ENCODE results near the gene MORC4.
A peak's percentile ranks its signal among the peaks of the same experiment; 100 is the strongest.

Gene MORC4

DNA sequence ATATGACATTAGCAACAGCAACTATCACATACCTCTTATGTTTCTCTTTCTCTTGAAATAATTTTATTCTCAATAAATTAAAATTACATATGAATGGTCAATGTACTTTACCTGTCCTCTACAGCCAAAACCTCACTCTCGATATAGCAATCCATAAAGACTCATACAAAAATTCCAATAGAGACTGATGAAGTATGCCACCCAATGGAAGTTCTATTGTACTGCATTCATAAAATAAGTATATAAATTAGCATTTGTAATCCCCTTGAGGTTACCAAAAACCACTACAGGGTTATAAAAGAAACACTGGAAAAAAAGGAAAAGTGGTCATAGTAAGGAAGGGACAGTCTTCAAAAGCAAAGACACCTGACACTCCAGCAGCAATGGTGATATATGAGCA lies 47.0 kb downstream of the MORC4 start:
- Histone ChIP-seq H3K36me3 (replicated peaks; ENCODE audit: low read depth, low read length) (no peaks in the 10 kb centered on the region), H3K4me1 (ENCODE audit: low read length) (peaks cover 19% of the 10 kb centered on the region), H3K4me3 (ENCODE audit: low read length) (no peak overlapping the region), H3K79me2 (ENCODE audit: low read length) (no peaks in the 10 kb centered on the region), H3K4me2 (ENCODE audit: low read length) (no peak overlapping the region), H3K27ac (ENCODE audit: low read length) (no peak overlapping the region), H3K9me3 (ENCODE audit: insufficient read depth, low read length) (no peaks in the 10 kb centered on the region), H3K27me3 (ENCODE audit: low read depth, low read length) (no peaks in the 10 kb centered on the region), H4K20me1 (ENCODE audit: insufficient read depth, low read length) (no peaks in the 10 kb centered on the region), H3K9ac (ENCODE audit: low read length) (no peak overlapping the region), H2AFZ (ENCODE audit: low read depth, low read length) (no peak overlapping the region)
- TF ChIP-seq, protein P1, sequence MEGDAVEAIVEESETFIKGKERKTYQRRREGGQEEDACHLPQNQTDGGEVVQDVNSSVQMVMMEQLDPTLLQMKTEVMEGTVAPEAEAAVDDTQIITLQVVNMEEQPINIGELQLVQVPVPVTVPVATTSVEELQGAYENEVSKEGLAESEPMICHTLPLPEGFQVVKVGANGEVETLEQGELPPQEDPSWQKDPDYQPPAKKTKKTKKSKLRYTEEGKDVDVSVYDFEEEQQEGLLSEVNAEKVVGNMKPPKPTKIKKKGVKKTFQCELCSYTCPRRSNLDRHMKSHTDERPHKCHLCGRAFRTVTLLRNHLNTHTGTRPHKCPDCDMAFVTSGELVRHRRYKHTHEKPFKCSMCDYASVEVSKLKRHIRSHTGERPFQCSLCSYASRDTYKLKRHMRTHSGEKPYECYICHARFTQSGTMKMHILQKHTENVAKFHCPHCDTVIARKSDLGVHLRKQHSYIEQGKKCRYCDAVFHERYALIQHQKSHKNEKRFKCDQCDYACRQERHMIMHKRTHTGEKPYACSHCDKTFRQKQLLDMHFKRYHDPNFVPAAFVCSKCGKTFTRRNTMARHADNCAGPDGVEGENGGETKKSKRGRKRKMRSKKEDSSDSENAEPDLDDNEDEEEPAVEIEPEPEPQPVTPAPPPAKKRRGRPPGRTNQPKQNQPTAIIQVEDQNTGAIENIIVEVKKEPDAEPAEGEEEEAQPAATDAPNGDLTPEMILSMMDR (IDR thresholded peaks at IDR 0.05; ENCODE audit: low read depth, low read length) = peak; percentile 52
- no peak for TF ChIP-seq EZH2phosphoT487 (IDR thresholded peaks at IDR 0.05; ENCODE audit: low read depth)

DNA sequence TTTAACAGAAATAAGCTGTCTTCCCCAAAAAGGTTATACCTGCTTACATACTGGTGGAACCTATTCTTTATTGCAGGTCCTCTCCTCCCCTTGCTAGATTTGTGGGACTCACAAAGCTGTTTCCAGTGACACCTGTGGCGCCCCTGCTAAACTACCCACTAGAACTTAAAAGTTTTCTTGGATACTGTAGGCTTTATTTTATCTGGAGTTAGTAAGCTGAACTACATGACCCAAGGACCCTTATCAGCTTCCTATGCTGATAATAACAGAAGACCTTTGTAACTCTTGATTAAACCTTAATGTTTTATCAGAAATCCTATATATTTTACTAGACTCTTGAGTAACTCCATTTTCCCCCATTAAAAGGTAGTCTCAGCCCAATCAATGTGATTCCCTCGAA lies 47.5 kb downstream of the MORC4 start:
- H3K36me3 ChIP-seq (replicated peaks; ENCODE audit: low read depth, low read length) = no peaks in the 10 kb centered on the region
- no peak overlapping the region for H3K9ac ChIP-seq (ENCODE audit: low read length)
- no peak overlapping the region for H3K4me3 ChIP-seq (ENCODE audit: low read length)
- no peak overlapping the region for H3K4me2 ChIP-seq (ENCODE audit: low read length)
- no peak for TF ChIP-seq EZH2phosphoT487 (IDR thresholded peaks at IDR 0.05; ENCODE audit: low read depth)
- TF ChIP-seq, protein P1 (IDR thresholded peaks at IDR 0.05; ENCODE audit: low read depth, low read length) = no peak
- no peaks in the 10 kb centered on the region for H4K20me1 ChIP-seq (ENCODE audit: insufficient read depth, low read length)
- no peaks in the 10 kb centered on the region for H3K27me3 ChIP-seq (ENCODE audit: low read depth, low read length)
- no peak overlapping the region for H2AFZ ChIP-seq (ENCODE audit: low read depth, low read length)
- H3K79me2 ChIP-seq (ENCODE audit: low read length) = no peaks in the 10 kb centered on the region
- H3K27ac ChIP-seq (ENCODE audit: low read length) = no peak overlapping the region
- H3K4me1 ChIP-seq (ENCODE audit: low read length) = peaks cover 19% of the 10 kb centered on the region
- no peaks in the 10 kb centered on the region for H3K9me3 ChIP-seq (ENCODE audit: insufficient read depth, low read length)

DNA sequence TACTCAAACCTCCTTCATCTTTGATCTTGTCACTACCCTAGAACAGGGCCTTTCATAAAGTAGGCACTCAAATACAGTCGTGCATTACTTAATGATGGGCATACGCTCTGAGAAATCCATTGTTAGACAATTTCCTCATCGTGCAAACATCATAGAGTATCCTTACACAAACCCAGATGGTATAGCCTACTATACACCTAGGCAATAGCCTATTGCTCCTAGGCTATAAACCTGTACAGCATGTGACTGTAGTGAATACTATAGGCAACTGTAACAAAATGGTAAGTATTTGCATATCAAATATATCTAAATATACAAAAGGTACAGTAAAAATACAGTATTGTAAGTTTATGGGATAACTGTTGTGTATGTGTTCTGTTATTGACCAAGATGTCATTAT lies 47.9 kb downstream of the MORC4 start:
- Histone ChIP-seq H2AFZ (ENCODE audit: low read depth, low read length) (no peak overlapping the region), H4K20me1 (ENCODE audit: insufficient read depth, low read length) (no peaks in the 10 kb centered on the region), H3K9ac (ENCODE audit: low read length) (no peak overlapping the region), H3K4me2 (ENCODE audit: low read length) (no peak overlapping the region), H3K27ac (ENCODE audit: low read length) (no peak overlapping the region), H3K79me2 (ENCODE audit: low read length) (no peaks in the 10 kb centered on the region), H3K4me3 (ENCODE audit: low read length) (no peak overlapping the region), H3K4me1 (ENCODE audit: low read length) (peaks cover 19% of the 10 kb centered on the region), H3K36me3 (replicated peaks; ENCODE audit: low read depth, low read length) (no peaks in the 10 kb centered on the region), H3K9me3 (ENCODE audit: insufficient read depth, low read length) (no peaks in the 10 kb centered on the region), H3K27me3 (ENCODE audit: low read depth, low read length) (no peaks in the 10 kb centered on the region)
- no peak for TF ChIP-seq EZH2phosphoT487 (IDR thresholded peaks at IDR 0.05; ENCODE audit: low read depth)
- TF ChIP-seq, protein P1 (IDR thresholded peaks at IDR 0.05; ENCODE audit: low read depth, low read length) = no peak

DNA sequence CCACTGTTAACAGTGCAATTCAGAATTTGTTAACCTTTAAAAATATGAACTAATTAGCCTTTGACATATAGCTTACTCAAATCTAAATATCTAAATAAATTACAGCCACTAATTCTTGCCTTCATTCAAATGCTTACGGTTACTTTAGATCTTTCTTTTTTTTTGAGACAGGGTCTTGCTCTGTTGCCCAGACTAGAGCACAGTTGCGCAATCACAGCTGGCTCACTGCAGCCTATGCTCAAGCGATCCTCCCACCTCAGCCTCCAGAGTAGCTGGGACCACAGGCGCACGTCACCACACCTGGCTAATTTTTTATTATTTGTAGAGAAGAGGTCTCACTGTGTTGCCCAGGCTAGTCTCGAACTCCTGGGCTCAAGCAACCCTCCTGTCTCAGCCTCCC lies 48.8 kb downstream of the MORC4 start:
- no peak overlapping the region for H3K27ac ChIP-seq (ENCODE audit: low read length)
- H2AFZ ChIP-seq (ENCODE audit: low read depth, low read length) = no peak overlapping the region
- no peaks in the 10 kb centered on the region for H3K9me3 ChIP-seq (ENCODE audit: insufficient read depth, low read length)
- no peaks in the 10 kb centered on the region for H3K79me2 ChIP-seq (ENCODE audit: low read length)
- H3K4me1 ChIP-seq (ENCODE audit: low read length) = peaks cover 19% of the 10 kb centered on the region
- TF ChIP-seq EZH2phosphoT487 (IDR thresholded peaks at IDR 0.05; ENCODE audit: low read depth) = no peak
- TF ChIP-seq, protein P1 (IDR thresholded peaks at IDR 0.05; ENCODE audit: low read depth, low read length) = no peak
- no peaks in the 10 kb centered on the region for H3K27me3 ChIP-seq (ENCODE audit: low read depth, low read length)
- H3K4me3 ChIP-seq (ENCODE audit: low read length) = no peak overlapping the region
- H3K36me3 ChIP-seq (replicated peaks; ENCODE audit: low read depth, low read length) = no peaks in the 10 kb centered on the region
- H4K20me1 ChIP-seq (ENCODE audit: insufficient read depth, low read length) = no peaks in the 10 kb centered on the region
- no peak overlapping the region for H3K9ac ChIP-seq (ENCODE audit: low read length)
- no peak overlapping the region for H3K4me2 ChIP-seq (ENCODE audit: low read length)

All from OCI-LY3 (cell line).